ENCODE measurements around the gene RIT2.

RIT2 gene

GRCh38 chr18:43009674-43010073 lies 105.8 kb downstream of the RIT2 start:
- no peak for DNase-seq (ENCODE audit: low read depth)

- DNase-seq (ENCODE audit: low read depth), result no peak
Measured at GRCh38 chr18:43007365-43007764, 108.1 kb downstream of the RIT2 start.

GRCh38 chr18:43004421-43004820 lies 111.1 kb downstream of the RIT2 start:
- DNase-seq (ENCODE audit: low read depth), result no peak

GRCh38 chr18:43001821-43002220 lies 113.7 kb downstream of the RIT2 start:
- DNase-seq (ENCODE audit: low read depth), result no peak

- no peak for DNase-seq (ENCODE audit: low read depth)
Measured at GRCh38 chr18:42996824-42997223, 118.7 kb downstream of the RIT2 start.

GRCh38 chr18:42980426-42980825 lies 135.1 kb downstream of the RIT2 start:
- no peak for DNase-seq (ENCODE audit: low read depth)

GRCh38 chr18:42977982-42978637 lies 137.4 kb downstream of the RIT2 start:
- DNase-seq (ENCODE audit: low read depth), result no peak

- no peak for DNase-seq (ENCODE audit: low read depth)
Measured at GRCh38 chr18:42976869-42977590, 138.5 kb downstream of the RIT2 start.

- DNase-seq (ENCODE audit: low read depth), result no peak
Measured at GRCh38 chr18:42969366-42969765, 146.1 kb downstream of the RIT2 start.

- DNase-seq (ENCODE audit: low read depth), result no peak
Measured at GRCh38 chr18:42961298-42961697, 154.2 kb downstream of the RIT2 start.

- no peak for DNase-seq (ENCODE audit: low read depth)
Measured at GRCh38 chr18:42959528-42959927, 156.0 kb downstream of the RIT2 start.

- DNase-seq (ENCODE audit: low read depth), result no peak
Measured at GRCh38 chr18:42958353-42958752, 157.1 kb downstream of the RIT2 start.

GRCh38 chr18:42956287-42956686 lies 159.2 kb downstream of the RIT2 start:
- DNase-seq (ENCODE audit: low read depth), result no peak

GRCh38 chr18:42954887-42955286 lies 160.6 kb downstream of the RIT2 start:
- no peak for DNase-seq (ENCODE audit: low read depth)

- DNase-seq (ENCODE audit: low read depth), result no peak
Measured at GRCh38 chr18:42953306-42953705, 162.2 kb downstream of the RIT2 start.

GRCh38 chr18:42950732-42951131 lies 164.8 kb downstream of the RIT2 start:
- DNase-seq (ENCODE audit: low read depth), result no peak

GRCh38 chr18:42948831-42949230 lies 166.7 kb downstream of the RIT2 start:
- no peak for DNase-seq (ENCODE audit: low read depth)

GRCh38 chr18:42941860-42942259 lies 173.6 kb downstream of the RIT2 start:
- DNase-seq (ENCODE audit: low read depth), result no peak

GRCh38 chr18:42941021-42941420 lies 174.5 kb downstream of the RIT2 start:
- no peak for DNase-seq (ENCODE audit: low read depth)

GRCh38 chr18:42937436-42937835 lies 178.0 kb downstream of the RIT2 start:
- no peak for DNase-seq (ENCODE audit: low read depth)

- DNase-seq (ENCODE audit: low read depth), result no peak
Measured at GRCh38 chr18:42936289-42936688, 179.2 kb downstream of the RIT2 start.

- DNase-seq (ENCODE audit: low read depth), result peak; percentile 36
Measured at GRCh38 chr18:42931491-42931890, 184.0 kb downstream of the RIT2 start.

GRCh38 chr18:42929857-42930256 lies 185.6 kb downstream of the RIT2 start:
- DNase-seq (ENCODE audit: low read depth), result no peak

GRCh38 chr18:42929181-42929580 lies 186.3 kb downstream of the RIT2 start:
- no peak for DNase-seq (ENCODE audit: low read depth)

Measured in fibroblast of gingiva (primary cell).